H7 (cell line): ENCODE results near the gene LAMC1. TPM values are rescaled to one million over a fixed set of nuclear protein-coding genes. Genes with fewer than 3 reads are reported as not detected.

Experiments
- DNase-seq: peaks from one replicate; pipeline ENCODE4 v3.0.0; 2012
- H3K27me3 ChIP-seq: 2 replicates; pipeline ENCODE4 v1.6.0; 2011; ENCODE audit warnings: mild to moderate bottlenecking, low read length; ENCODE audit not compliant: control insufficient read depth, insufficient read depth
- H3K36me3 ChIP-seq: replicated peaks from 2 replicates; pipeline ENCODE4 v1.5.1; 2011; ENCODE audit warnings: low read length; ENCODE audit not compliant: control insufficient read depth, insufficient read depth
- H3K4me3 ChIP-seq: 2 replicates; pipeline ENCODE4 v1.5.1; 2011; ENCODE audit warnings: low read depth, mild to moderate bottlenecking, control low read depth, low read length, moderate library complexity; ENCODE audit not compliant: insufficient read depth
- total RNA-seq: library from RNA; depleted of rRNA; stranded (reverse); fragments of >200 nt; shearing (Covaris generic); gene quantifications from 2 replicates; pipeline ENCODE4 v1.2.3, GENCODE V29; 2014

Gene LAMC1
- total RNA-seq, 1 experiment from 2014 or later: 116 TPM

DNA sequence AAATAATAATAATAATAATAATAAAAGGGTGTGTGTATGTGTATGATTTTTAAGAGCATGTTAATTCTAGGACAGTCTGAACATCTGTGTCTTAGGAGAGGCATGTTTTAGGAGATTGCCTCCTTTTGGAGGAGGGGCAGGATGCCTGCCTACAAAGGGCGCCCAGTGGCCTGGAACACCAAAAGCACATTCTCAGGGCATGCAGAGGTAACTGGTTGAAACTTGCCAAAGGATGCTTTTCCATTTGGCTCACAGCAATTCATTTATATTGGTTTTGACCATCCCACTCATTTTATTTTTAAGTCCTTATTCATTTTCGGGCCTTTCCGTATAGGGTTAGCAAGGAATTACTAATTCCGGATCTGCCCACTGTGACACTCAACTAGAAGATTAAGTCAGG lies 141.7 kb downstream of the LAMC1 start:
- DNase-seq: no peak
- H3K36me3 ChIP-seq: no peaks in the 10 kb centered on the region

DNA sequence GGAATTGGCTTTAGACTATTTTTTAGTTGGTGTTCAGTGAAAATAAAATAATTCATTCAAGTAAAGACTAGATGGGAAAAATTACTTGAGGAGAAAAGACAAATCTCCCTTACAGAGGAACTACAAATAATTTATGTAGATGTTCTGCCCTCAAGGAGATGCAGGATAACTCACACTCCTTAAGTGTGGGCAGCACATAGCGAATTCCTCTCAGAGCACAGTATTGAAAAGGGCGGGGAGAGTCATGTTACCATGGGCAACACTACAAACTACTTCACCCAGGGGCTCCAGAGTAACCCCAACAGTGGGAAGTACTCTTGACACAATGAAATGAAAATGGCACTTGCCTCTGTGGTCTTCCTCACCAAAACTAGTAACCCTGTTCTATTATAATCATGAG lies 142.2 kb downstream of the LAMC1 start:
- Histone ChIP-seq H3K4me3 (no peak overlapping the region), H3K27me3 (no peaks in the 10 kb centered on the region; the same call in 1 of the 2 replicates), H3K36me3 (no peaks in the 10 kb centered on the region)
- peak; percentile 19 for DNase-seq

More for the DNA sequence above, 141.7 kb downstream of the LAMC1 start:
- H3K4me3 ChIP-seq: no peak overlapping the region
- H3K27me3 ChIP-seq: no peaks in the 10 kb centered on the region; the same call in 1 of the 2 replicates

DNA sequence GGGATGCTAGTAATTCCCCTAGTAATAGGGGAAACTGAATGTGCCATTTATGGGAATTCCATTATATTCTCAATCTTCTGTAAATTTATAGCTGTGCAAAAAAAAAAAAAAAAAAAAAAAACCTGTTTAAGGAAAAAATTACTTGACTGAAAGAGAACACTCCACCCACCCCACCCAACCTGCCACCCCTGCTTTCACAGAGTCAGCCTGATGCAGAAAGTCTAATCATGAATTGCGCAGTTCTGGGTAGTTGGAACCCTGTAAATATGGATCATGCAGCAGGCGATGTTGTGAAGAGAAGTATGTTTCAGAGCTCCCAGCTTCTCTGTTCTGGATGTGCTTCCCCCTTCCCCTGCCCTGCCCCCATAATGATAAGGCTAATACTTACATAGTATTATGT lies 143.2 kb downstream of the LAMC1 start:
- no peaks in the 10 kb centered on the region; the same call in 1 of the 2 replicates for H3K27me3 ChIP-seq
- H3K4me3 ChIP-seq: no peak overlapping the region
- no peaks in the 10 kb centered on the region for H3K36me3 ChIP-seq
- DNase-seq: no peak

DNA sequence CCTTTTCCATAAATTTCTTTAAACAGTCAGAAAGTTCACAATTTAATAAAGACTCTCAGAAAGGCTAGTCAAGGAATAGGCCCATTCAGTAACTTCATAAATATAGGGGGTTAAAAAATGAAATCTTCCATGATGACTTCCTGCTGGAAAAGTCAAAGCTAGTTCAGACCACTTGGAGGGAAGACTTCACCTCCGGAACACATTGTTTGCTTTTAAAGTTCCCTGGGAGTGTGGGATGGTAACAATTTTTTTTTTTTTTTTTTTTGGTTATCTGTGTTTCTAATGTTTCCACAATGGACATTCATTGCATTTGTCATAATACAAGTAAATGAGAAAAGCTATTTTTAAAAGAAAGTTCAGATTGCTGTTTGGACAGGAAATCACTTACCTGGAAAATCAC lies 144.5 kb downstream of the LAMC1 start:
- no peak for DNase-seq
- H3K27me3 ChIP-seq: no peaks in the 10 kb centered on the region; the same call in 1 of the 2 replicates
- H3K36me3 ChIP-seq: no peaks in the 10 kb centered on the region
- H3K4me3 ChIP-seq: no peak overlapping the region

DNA sequence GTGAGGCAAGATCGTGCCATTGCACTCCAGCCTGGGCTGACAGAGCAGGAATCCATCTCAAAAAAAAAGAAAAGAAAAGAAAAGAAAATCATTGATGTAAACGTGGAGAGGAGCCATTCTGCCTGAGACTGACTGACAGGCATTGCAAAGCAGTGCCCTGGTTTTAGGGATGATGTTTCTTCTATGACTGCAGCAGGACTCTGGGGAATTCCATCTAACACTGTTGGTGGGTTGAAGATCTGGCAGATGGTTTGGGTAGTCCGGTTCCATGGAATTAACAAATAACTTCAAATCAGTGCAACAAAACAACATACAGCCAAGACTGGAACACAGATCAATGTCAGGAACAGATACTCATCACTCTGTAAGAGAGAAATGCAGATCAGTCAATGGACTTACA lies 145.1 kb downstream of the LAMC1 start:
- Histone ChIP-seq H3K36me3 (no peaks in the 10 kb centered on the region), H3K27me3 (no peaks in the 10 kb centered on the region; the same call in 1 of the 2 replicates), H3K4me3 (no peak overlapping the region)
- DNase-seq: no peak

DNA sequence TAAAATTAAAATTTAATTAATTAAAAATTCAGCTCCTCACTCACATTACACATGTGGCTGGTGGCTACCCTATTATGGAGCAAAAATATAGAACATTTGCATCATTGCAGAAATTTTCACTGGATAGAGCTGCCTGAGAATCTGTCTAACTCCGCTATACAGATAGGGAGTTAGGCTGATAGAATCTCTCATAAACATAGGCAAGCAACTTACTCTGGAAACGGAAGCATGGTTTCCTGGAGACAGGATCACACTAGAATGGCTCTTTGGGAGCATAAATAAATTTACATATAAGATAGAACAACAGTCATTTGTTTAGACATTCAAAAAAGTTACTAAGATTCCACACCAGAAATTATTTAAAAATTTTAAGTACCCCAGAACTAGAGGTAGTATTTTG lies 150.6 kb downstream of the LAMC1 start:
- no peak for DNase-seq
- no peaks in the 10 kb centered on the region for H3K27me3 ChIP-seq
- H3K36me3 ChIP-seq: no peaks in the 10 kb centered on the region
- H3K4me3 ChIP-seq: no peak overlapping the region

DNA sequence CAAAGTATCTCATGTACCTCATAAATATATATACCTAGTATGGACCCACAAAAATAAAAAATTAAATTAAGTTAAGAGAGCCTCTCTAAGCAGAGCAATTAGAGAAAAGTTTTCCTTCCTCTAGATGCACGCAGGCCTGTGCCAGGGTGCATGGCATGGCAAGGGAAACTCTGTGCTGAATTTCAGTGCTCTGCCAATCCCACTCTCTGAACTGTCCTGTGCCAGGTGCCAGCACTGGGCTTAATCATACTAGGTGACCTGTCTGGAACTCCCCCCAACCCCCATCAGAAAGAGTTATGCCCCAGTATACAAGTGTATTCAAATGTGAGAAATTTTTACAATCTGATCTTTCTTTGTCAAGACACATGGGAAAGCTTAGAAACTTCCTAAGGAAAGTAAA lies 152.4 kb downstream of the LAMC1 start:
- H3K27me3 ChIP-seq: no peaks in the 10 kb centered on the region
- DNase-seq: no peak
- no peaks in the 10 kb centered on the region for H3K36me3 ChIP-seq
- H3K4me3 ChIP-seq: no peak overlapping the region

DNA sequence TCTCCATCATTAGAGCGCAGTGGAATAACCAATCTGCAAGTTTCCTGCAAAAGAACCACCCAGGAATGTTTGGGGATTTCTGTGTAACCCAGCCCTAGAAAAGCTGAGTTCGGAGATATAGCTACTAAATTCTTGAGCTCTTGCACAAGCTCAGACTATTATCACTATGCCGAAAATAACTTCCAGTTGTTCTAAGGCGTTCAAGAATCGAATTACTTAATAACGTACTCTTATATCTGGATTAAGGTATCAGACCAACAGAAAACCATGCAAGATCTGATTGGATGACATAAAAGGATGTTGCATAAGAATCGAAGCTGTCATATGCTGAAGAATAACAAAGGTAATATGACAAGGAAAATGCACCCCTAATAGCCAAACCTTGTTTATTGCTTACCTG lies 155.3 kb downstream of the LAMC1 start:
- H3K4me3 ChIP-seq: no peak overlapping the region
- H3K27me3 ChIP-seq: no peaks in the 10 kb centered on the region
- no peaks in the 10 kb centered on the region for H3K36me3 ChIP-seq
- DNase-seq: no peak

DNA sequence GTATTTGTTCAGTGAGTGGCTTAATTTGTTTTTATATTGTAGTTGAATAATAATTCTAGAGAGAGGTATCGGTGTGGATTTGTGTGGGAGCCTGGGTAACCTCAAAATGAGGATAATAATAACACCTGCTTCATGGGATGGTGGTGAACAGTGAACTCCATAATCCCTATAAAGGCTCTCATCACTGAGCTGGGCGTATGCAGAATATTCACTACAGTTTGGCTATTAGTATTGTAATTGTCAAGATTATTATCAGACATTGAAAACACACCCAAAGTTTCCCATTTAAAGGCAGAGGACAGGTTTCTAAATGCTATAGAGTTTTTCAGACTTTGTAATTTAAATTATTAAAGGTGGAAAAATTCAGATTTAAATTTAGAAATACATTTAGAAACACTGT lies 155.8 kb downstream of the LAMC1 start:
- H3K4me3 ChIP-seq: no peak overlapping the region
- H3K36me3 ChIP-seq: no peaks in the 10 kb centered on the region
- DNase-seq: no peak
- H3K27me3 ChIP-seq: no peaks in the 10 kb centered on the region

DNA sequence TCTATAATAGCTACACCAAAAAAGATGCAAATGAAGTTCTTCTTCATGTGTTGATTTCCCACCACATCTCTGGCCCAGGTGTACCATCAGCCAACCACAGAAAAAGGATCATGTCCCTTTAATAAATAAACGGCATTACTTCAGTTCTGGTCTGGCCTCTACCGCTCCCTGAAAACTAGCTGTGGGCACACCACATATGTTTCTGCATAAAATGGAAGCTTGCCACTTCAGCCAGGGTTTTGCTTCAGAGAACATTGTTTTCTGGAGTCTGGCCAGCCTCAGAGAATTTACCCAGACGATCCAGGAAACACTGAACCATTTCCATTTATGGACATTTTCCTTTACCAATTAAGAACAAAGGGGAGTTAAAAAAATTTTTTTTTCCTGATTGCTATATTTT lies 157.0 kb downstream of the LAMC1 start:
- H3K36me3 ChIP-seq: no peaks in the 10 kb centered on the region
- no peak for DNase-seq

DNA sequence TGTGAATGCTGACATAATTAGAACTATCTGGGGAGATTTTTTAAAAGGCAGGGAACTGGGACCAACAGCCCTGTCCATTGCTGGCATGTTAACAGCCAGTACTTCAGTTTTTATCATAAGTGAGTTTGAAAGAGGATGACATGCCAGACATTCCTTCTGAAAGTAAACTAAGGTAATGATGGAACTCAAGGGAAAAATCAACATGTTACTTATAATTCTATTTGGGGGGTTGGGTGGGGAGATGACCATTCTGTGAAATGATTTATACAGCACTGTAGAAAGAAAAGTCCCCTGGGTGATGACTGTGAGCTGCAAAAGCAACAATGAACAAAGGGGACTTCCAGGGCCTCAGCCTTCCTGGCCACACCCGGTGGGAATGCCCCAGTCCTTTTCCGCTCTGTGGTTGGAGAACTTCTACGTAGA lies 157.4 kb downstream of the LAMC1 start:
- Histone ChIP-seq H3K27me3 (no peaks in the 10 kb centered on the region; the same call in 1 of the 2 replicates), H3K36me3 (no peaks in the 10 kb centered on the region), H3K4me3 (no peak overlapping the region)
- no peak for DNase-seq

More for the DNA sequence above, 157.0 kb downstream of the LAMC1 start:
- Histone ChIP-seq H3K4me3 (no peak overlapping the region), H3K27me3 (no peaks in the 10 kb centered on the region)

DNA sequence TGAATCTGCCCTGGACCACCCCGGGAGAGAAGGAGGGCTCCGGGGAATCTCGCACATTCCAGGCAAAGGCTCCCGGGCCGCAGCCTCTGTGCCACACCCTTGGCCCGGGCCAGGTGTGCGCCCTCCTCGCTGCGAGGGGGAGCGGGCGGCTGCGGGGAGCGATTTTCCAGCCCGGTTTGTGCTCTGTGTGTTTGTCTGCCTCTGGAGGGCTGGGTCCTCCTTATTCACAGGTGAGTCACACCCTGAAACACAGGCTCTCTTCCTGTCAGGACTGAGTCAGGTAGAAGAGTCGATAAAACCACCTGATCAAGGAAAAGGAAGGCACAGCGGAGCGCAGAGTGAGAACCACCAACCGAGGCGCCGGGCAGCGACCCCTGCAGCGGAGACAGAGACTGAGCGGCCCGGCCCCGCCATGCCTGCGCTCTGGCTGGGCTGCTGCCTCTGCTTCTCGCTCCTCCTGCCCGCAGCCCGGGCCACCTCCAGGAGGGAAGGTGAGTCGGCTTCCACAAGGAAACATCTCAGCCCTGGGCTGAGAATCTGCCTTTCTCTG lies 162.8 kb downstream of the LAMC1 start, which contains the start of gene LAMC2:
LAMC2 (plus strand) TSS at position 324 of the 550 bp plus-strand sequence; CDS start at position 413, 89 bp downstream.
- H3K36me3 ChIP-seq: no peaks in the 10 kb centered on the region
- peaks cover 1% of the 10 kb centered on the region; the same call in 1 of the 2 replicates for H3K27me3 ChIP-seq
- peak; percentile 87 for DNase-seq
- peak within 1 kb of the TSS; percentile 48 for H3K4me3 ChIP-seq

DNA sequence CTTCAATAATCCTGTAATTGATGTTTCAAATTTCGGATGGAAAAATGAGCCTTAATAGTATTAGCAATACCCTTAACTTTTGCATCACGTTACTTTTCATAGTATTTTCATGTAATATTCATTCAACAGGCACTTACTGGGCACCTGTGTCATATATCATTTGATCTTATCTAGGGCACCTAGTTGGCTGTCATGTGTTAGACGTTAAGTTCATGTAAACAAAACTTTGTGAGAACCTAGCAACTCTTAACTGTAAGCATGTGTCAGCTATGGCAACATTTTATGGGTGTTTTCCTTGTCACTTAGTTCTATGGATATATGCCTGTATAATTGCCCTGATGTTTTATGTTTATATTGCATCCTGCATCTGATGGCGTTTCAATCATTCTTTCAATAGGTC lies 163.6 kb downstream of the LAMC1 start:
- no peak for DNase-seq
- Histone ChIP-seq H3K36me3 (no peaks in the 10 kb centered on the region), H3K27me3 (peaks cover 1% of the 10 kb centered on the region; the same call in 1 of the 2 replicates), H3K4me3 (no peak overlapping the region)

DNA sequence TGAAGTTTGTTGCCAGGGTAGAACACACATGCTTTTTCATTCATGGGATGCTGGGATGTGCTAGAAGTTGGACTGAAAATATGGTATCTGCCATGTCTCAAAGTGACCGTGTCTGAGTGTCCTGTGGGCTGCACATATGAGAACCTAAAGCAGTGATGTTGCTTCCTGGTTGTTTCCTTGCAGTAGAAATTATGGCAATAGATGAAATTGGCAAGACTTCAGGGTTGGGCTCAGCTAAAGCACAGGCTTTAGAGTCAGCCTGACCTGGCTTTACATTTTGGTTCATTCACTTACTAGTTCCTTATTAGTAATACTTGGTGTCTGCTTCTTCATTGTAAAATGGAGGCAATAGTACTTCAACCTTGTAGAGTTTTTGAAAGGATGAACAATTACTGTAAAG lies 165.0 kb downstream of the LAMC1 start:
- Histone ChIP-seq H3K4me3 (no peak overlapping the region), H3K36me3 (no peaks in the 10 kb centered on the region), H3K27me3 (peaks cover 1% of the 10 kb centered on the region; the same call in 1 of the 2 replicates)
- no peak for DNase-seq

DNA sequence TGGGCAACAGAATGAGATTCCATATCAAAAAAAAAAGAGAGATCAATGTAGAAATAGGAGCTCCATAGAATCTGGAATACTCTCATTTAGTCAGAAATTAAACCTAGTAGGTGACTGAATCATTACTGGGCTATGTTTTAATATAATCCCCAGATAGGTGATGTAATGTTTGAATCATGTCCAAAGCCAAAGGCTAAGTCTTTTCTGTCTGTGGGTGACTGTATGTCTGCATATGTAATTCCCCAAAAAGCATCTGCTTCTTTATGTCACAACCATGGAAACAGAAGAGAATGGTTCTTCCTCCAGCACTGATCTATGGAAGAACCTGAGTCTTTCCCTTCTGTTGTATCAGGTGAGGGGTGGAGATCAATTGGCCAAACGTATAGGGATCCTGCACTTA lies 168.6 kb downstream of the LAMC1 start:
- Histone ChIP-seq H3K27me3 (no peaks in the 10 kb centered on the region; the same call in 1 of the 2 replicates), H3K4me3 (no peak overlapping the region), H3K36me3 (no peaks in the 10 kb centered on the region)
- no peak for DNase-seq
